Suprapubic skin (tissue), 3 donors: Measurements from ENCODE around the gene SUPT20H.

Experiments
- EP300 ChIP-seq: sonication (generic); formaldehyde crosslinking; IDR thresholded peaks from one replicate; pipeline ENCODE4 v1.6.1; 2017; ENCODE audit warnings: antibody characterized with exemption
- TF ChIP-seq, protein P1 (sequence below), 2 donors: fragments of 200-600 bp in 1 of 2; fragments of 450-650 bp in 1 of 2; sonication (generic) in 1 of 2; IDR thresholded peaks; one replicate each; pipeline ENCODE4 v1.5.1; 2016 to 2019; ENCODE audit warnings: antibody characterized with exemption in 2 of 2, mild to moderate bottlenecking in 1 of 2, moderate library complexity in 1 of 2

DNA sequence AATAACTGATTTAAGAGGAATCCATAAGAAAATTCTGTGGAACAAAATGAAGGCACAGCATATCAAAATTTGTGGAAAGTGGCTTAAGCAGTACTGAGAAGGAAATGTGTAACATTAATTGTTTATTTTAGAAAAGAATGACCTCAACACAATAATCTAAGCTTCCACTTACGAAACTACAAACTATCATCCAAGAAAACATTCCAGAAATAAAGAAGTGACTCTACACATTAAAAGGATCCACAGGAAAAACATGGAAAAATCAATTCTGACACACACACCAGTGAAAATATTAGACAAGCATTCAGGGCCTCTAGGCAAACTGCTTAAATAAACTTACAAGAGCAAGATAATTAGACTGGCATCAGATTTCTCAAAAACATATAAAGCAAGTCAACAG is 44.9 kb downstream of the SUPT20H start:
- no peak for TF ChIP-seq EP300
- TF ChIP-seq, protein P1, sequence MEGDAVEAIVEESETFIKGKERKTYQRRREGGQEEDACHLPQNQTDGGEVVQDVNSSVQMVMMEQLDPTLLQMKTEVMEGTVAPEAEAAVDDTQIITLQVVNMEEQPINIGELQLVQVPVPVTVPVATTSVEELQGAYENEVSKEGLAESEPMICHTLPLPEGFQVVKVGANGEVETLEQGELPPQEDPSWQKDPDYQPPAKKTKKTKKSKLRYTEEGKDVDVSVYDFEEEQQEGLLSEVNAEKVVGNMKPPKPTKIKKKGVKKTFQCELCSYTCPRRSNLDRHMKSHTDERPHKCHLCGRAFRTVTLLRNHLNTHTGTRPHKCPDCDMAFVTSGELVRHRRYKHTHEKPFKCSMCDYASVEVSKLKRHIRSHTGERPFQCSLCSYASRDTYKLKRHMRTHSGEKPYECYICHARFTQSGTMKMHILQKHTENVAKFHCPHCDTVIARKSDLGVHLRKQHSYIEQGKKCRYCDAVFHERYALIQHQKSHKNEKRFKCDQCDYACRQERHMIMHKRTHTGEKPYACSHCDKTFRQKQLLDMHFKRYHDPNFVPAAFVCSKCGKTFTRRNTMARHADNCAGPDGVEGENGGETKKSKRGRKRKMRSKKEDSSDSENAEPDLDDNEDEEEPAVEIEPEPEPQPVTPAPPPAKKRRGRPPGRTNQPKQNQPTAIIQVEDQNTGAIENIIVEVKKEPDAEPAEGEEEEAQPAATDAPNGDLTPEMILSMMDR (IDR thresholded peaks at IDR 0.05) = no peak
